ENCODE measurements around the gene CDH5. TPM values are rescaled to one million over a fixed set of nuclear protein-coding genes. Genes with fewer than 3 reads are reported as not detected.
A peak's percentile ranks its signal among the peaks of the same experiment; 100 is the strongest.

The CDH5 gene
- total RNA-seq, 1 experiment from 2014 or later, result 0.28 TPM

DNA sequence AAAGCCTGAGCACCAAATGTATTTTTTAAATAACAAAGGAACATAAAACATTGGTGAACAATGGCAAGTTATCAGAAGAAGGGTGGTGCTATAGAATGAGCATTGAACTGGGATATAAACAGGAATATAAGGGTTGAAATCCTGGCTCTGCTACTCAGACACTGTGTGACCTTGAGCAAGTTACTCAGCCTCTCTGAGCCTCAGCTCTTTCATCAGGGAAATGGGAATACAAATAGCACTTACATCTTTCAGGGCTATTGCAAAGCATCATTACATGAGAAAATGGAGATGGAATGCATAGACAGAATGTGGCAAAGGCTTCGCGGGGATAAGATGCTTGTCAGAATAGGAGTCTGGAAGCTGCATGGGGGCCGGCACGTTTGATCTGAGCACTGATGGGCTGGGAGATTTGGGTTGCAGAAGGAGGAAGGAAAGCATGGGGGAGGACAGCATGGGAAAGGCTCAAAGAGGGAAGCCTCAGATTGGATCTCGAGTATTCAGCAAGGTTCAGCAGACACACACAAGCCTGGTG is 4.8 kb upstream of the CDH5 start:
- Mint-ChIP-seq H3K27ac (no peak overlapping the region), H3K4me1 (peaks cover 32% of the 10 kb centered on the region), H3K9me3 (no peaks in the 10 kb centered on the region), H3K36me3 (no peaks in the 10 kb centered on the region), H3K27me3 (ENCODE audit: low read depth) (peaks cover 5% of the 10 kb centered on the region), H3K4me3 (no peak overlapping the region)
- DNase-seq (ENCODE audit: low spot score), result no peak
- ChIA-PET POLR2A (no interaction called here), CTCF (interaction anchor here (1.2 kb wide), 2 partner anchors 18 to 19 kb away, joined by 3 to 6 read pairs; no protein-coding TSS in a partner anchor)
- TF ChIP-seq CREB1 (CRISPR knock-in tag; IDR thresholded peaks at IDR 0.05) (no peak), ZNF512 (CRISPR knock-in tag; IDR thresholded peaks at IDR 0.05; ENCODE audit: borderline replicate concordance) (no peak), USF2 (CRISPR knock-in tag; IDR thresholded peaks at IDR 0.05) (no peak), ZNF317 (CRISPR knock-in tag; IDR thresholded peaks at IDR 0.05; ENCODE audit: borderline replicate concordance, low read depth) (no peak), GABPB1 (CRISPR knock-in tag; IDR thresholded peaks at IDR 0.05) (no peak), ZBTB21 (CRISPR knock-in tag; IDR thresholded peaks at IDR 0.05; ENCODE audit: borderline replicate concordance) (no peak)
- TF ChIP-seq, protein P1, sequence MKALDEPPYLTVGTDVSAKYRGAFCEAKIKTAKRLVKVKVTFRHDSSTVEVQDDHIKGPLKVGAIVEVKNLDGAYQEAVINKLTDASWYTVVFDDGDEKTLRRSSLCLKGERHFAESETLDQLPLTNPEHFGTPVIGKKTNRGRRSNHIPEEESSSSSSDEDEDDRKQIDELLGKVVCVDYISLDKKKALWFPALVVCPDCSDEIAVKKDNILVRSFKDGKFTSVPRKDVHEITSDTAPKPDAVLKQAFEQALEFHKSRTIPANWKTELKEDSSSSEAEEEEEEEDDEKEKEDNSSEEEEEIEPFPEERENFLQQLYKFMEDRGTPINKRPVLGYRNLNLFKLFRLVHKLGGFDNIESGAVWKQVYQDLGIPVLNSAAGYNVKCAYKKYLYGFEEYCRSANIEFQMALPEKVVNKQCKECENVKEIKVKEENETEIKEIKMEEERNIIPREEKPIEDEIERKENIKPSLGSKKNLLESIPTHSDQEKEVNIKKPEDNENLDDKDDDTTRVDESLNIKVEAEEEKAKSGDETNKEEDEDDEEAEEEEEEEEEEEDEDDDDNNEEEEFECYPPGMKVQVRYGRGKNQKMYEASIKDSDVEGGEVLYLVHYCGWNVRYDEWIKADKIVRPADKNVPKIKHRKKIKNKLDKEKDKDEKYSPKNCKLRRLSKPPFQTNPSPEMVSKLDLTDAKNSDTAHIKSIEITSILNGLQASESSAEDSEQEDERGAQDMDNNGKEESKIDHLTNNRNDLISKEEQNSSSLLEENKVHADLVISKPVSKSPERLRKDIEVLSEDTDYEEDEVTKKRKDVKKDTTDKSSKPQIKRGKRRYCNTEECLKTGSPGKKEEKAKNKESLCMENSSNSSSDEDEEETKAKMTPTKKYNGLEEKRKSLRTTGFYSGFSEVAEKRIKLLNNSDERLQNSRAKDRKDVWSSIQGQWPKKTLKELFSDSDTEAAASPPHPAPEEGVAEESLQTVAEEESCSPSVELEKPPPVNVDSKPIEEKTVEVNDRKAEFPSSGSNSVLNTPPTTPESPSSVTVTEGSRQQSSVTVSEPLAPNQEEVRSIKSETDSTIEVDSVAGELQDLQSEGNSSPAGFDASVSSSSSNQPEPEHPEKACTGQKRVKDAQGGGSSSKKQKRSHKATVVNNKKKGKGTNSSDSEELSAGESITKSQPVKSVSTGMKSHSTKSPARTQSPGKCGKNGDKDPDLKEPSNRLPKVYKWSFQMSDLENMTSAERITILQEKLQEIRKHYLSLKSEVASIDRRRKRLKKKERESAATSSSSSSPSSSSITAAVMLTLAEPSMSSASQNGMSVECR (CRISPR knock-in tag; IDR thresholded peaks at IDR 0.05; ENCODE audit: borderline replicate concordance), result no peak
- TF ChIP-seq, protein P2, sequence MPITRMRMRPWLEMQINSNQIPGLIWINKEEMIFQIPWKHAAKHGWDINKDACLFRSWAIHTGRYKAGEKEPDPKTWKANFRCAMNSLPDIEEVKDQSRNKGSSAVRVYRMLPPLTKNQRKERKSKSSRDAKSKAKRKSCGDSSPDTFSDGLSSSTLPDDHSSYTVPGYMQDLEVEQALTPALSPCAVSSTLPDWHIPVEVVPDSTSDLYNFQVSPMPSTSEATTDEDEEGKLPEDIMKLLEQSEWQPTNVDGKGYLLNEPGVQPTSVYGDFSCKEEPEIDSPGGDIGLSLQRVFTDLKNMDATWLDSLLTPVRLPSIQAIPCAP (CRISPR knock-in tag; IDR thresholded peaks at IDR 0.05), result no peak
- TF ChIP-seq, protein P3, sequence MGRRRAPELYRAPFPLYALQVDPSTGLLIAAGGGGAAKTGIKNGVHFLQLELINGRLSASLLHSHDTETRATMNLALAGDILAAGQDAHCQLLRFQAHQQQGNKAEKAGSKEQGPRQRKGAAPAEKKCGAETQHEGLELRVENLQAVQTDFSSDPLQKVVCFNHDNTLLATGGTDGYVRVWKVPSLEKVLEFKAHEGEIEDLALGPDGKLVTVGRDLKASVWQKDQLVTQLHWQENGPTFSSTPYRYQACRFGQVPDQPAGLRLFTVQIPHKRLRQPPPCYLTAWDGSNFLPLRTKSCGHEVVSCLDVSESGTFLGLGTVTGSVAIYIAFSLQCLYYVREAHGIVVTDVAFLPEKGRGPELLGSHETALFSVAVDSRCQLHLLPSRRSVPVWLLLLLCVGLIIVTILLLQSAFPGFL (CRISPR knock-in tag; IDR thresholded peaks at IDR 0.05; ENCODE audit: borderline replicate concordance), result no peak
- no peak for ATAC-seq

- ATAC-seq (no peak), DNase-seq (ENCODE audit: low spot score) (no peak)
- no peaks in the 10 kb centered on the region for H3K36me3 Mint-ChIP-seq
- no peaks in the 10 kb centered on the region for H3K9me3 Mint-ChIP-seq
- H3K4me3 Mint-ChIP-seq, result no peak overlapping the region
- CTCF ChIA-PET, result interaction anchor here (1.0 to 1.5 kb wide), 3 partner anchors 11 to 43 kb away, joined by 3 to 5 read pairs (median 3); no protein-coding TSS in a partner anchor
- no peaks in the 10 kb centered on the region; the same call in none of the 2 replicates for H3K27me3 Mint-ChIP-seq (ENCODE audit: low read depth)
- TF ChIP-seq FOXK1 (CRISPR knock-in tag; IDR thresholded peaks at IDR 0.05), result no peak
- peak; percentile 57; the same call in 1 of the 2 replicates for TF ChIP-seq GTF2I (CRISPR knock-in tag; conservative IDR thresholded peaks at IDR 0.05)
- TF ChIP-seq OVOL2 (CRISPR knock-in tag; IDR thresholded peaks at IDR 0.05; ENCODE audit: borderline replicate concordance), result no peak
- no peak overlapping the region for H3K27ac Mint-ChIP-seq
- POLR2A ChIA-PET, result no interaction called here
- H3K4me1 Mint-ChIP-seq, result peaks cover 40% of the 10 kb centered on the region
These were observed 3.2 kb upstream of the CDH5 start for GRCh38 chr16:66363211-66363777.

Data from WTC11 (cell line).